Measurements from ENCODE around the gene HNF4A. TPM values are rescaled to one million over a fixed set of nuclear protein-coding genes. Genes with fewer than 3 reads are reported as not detected.

HNF4A gene
- total and polyA plus RNA-seq, 2 of the 13 experiments (the other 11 are each of a cell fraction or from before 2014, with no cell fraction given): 80.9 to 169 TPM

- TF ChIP-seq, protein P1, sequence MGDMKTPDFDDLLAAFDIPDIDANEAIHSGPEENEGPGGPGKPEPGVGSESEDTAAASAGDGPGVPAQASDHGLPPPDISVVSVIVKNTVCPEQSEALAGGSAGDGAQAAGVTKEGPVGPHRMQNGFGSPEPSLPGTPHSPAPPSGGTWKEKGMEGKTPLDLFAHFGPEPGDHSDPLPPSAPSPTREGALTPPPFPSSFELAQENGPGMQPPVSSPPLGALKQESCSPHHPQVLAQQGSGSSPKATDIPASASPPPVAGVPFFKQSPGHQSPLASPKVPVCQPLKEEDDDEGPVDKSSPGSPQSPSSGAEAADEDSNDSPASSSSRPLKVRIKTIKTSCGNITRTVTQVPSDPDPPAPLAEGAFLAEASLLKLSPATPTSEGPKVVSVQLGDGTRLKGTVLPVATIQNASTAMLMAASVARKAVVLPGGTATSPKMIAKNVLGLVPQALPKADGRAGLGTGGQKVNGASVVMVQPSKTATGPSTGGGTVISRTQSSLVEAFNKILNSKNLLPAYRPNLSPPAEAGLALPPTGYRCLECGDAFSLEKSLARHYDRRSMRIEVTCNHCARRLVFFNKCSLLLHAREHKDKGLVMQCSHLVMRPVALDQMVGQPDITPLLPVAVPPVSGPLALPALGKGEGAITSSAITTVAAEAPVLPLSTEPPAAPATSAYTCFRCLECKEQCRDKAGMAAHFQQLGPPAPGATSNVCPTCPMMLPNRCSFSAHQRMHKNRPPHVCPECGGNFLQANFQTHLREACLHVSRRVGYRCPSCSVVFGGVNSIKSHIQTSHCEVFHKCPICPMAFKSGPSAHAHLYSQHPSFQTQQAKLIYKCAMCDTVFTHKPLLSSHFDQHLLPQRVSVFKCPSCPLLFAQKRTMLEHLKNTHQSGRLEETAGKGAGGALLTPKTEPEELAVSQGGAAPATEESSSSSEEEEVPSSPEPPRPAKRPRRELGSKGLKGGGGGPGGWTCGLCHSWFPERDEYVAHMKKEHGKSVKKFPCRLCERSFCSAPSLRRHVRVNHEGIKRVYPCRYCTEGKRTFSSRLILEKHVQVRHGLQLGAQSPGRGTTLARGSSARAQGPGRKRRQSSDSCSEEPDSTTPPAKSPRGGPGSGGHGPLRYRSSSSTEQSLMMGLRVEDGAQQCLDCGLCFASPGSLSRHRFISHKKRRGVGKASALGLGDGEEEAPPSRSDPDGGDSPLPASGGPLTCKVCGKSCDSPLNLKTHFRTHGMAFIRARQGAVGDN (CRISPR knock-in tag; IDR thresholded peaks at IDR 0.05): peak; percentile 78
- TF ChIP-seq DPF2 (CRISPR knock-in tag; IDR thresholded peaks at IDR 0.05; ENCODE audit: borderline replicate concordance, low read depth) (no peak), FOXK2 (IDR thresholded peaks at IDR 0.05) (no peak), ELK4 (CRISPR knock-in tag; IDR thresholded peaks at IDR 0.05; ENCODE audit: borderline replicate concordance) (no peak), ZNF331 (CRISPR knock-in tag; IDR thresholded peaks at IDR 0.05) (0 out of 2 replicates have a peak, but pooled peaks have one; percentile 23), GATA4 (IDR thresholded peaks at IDR 0.05; ENCODE audit: borderline replicate concordance, low read depth) (no peak), ZNF563 (CRISPR knock-in tag; IDR thresholded peaks at IDR 0.05) (peak; percentile 87), RAD21 (CRISPR knock-in tag; IDR thresholded peaks at IDR 0.05) (peak; percentile 80), HNRNPUL1 (IDR thresholded peaks at IDR 0.05; ENCODE audit: low read depth, low read length) (no peak), ZNF501 (CRISPR knock-in tag; IDR thresholded peaks at IDR 0.05) (peak; percentile 21; the same call in 1 of the 2 replicates), BHLHE40 (IDR thresholded peaks at IDR 0.05; ENCODE audit: low read length) (no peak), NAIF1 (CRISPR knock-in tag; IDR thresholded peaks at IDR 0.05; ENCODE audit: borderline replicate concordance) (no peak), SPEN (CRISPR knock-in tag; IDR thresholded peaks at IDR 0.05; ENCODE audit: low read depth) (no peak; the same call in 1 of the 2 replicates), ZNF557 (CRISPR knock-in tag; IDR thresholded peaks at IDR 0.05) (no peak), SALL2 (CRISPR knock-in tag; IDR thresholded peaks at IDR 0.05) (no peak), ZNF616 (CRISPR knock-in tag; IDR thresholded peaks at IDR 0.05; ENCODE audit: low read depth) (no peak), SETDB1 (CRISPR knock-in tag; IDR thresholded peaks at IDR 0.05; ENCODE audit: borderline replicate concordance) (no peak), ZNF775 (CRISPR knock-in tag; IDR thresholded peaks at IDR 0.05; ENCODE audit: borderline replicate concordance) (no peak), MAX (IDR thresholded peaks at IDR 0.05) (no peak), STAG1 (CRISPR knock-in tag; IDR thresholded peaks at IDR 0.05) (peak; percentile 82), SKI (IDR thresholded peaks at IDR 0.05; ENCODE audit: partially characterized antibody) (no peak), HNRNPLL (IDR thresholded peaks at IDR 0.05; ENCODE audit: low read depth, low read length, poor library complexity, severe bottlenecking) (peak; percentile 26)
- TF ChIP-seq, protein P2, sequence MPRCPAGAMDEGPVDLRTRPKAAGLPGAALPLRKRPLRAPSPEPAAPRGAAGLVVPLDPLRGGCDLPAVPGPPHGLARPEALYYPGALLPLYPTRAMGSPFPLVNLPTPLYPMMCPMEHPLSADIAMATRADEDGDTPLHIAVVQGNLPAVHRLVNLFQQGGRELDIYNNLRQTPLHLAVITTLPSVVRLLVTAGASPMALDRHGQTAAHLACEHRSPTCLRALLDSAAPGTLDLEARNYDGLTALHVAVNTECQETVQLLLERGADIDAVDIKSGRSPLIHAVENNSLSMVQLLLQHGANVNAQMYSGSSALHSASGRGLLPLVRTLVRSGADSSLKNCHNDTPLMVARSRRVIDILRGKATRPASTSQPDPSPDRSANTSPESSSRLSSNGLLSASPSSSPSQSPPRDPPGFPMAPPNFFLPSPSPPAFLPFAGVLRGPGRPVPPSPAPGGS (CRISPR knock-in tag; IDR thresholded peaks at IDR 0.05): peak; percentile 33; the same call in 1 of the 2 replicates
- TF ChIP-seq, protein P3, sequence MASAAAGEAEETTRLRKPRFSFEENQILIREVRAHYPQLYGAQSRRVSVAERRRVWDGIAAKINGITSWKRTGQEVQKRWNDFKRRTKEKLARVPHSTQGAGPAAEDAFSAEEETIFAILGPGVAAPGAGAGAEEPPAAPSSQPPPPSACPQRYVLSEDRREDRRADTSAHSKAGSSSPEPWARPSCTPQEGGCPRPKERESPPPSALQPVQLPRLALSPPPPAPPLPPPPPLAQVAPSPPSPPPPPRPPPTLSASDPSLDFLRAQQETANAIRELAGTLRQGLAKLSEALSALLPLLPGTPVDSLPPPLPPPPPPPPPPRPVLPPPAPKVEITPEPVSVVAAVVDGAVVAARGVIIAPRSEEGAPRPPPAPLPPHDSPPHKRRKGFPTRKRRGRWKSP (CRISPR knock-in tag; IDR thresholded peaks at IDR 0.05): no peak
Observed at GRCh38 chr20:44388466-44389023, 33.0 kb downstream of the HNF4A start (continued).
